Stimulated activated CD4-positive, alpha-beta T cell treated with anti-CD3 and anti-CD28 coated beads, Interleukin-15, amount 100 ng/mL, for 1 hour (primary cell): Measurements from ENCODE around the gene OTUD7B.

ENCODE experiments used
- DNase-seq, 2 donors: peaks; one replicate each; pipeline ENCODE4 v3.0.0-alpha.2; 2020; ENCODE audit warnings: low read depth in 1 of 2, low spot score in 1 of 2

OTUD7B gene

DNA sequence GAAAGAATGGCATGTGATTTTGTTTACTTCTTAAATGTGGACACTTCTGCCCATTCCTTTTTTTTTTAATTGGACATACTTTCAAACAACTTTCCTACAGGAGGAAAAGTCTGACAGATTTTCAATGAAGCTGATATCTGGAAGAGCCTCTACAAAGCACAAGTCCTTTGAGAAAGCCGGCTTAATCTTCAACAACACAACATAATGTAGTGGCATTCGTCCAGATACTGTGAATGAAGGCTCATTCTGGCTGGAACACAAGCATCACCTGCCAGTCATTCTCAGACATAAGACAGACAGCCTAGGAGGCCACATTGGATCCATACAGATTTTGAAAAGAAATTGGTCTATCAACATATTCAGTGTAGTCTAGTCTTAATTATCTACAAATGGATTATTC lies 4.9 kb downstream of the OTUD7B start:
- no peak for DNase-seq

DNA sequence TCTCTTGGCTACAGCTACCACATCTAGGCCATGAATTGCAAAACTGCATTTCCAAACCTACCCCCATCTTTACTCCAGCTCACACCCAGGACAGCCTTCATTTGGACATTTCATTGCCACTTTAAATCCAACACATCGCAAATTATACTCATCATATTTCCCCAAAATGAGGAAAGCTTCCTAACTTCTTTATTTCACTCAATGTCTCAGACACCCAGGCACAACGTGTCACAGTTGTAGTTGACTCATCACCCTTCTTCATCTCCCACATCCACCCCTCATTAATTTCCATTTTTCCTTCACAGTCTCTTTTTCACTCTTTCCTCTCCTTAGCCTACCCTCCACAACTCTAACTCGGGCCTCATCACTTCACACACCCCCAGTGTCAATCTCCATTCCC lies 6.7 kb downstream of the OTUD7B start:
- DNase-seq: no peak

DNA sequence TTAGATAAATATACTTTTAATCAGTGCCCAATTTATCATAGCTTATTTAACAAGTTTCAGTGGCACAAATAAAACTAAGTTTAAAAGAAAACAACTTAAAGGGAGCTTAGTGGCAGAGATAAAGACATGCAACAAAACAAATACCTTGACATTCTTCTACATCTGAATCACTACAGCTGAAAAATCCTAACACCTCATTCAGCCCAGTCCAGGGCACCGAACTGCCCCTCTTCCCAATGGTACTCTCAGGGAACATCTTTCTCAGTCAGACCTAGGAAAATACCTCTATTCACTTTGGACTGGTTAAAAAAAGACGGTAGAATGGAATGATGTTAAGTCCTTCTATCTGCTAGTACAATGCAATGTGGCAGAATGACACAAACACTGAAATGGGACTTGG lies 8.3 kb downstream of the OTUD7B start:
- no peak for DNase-seq

DNA sequence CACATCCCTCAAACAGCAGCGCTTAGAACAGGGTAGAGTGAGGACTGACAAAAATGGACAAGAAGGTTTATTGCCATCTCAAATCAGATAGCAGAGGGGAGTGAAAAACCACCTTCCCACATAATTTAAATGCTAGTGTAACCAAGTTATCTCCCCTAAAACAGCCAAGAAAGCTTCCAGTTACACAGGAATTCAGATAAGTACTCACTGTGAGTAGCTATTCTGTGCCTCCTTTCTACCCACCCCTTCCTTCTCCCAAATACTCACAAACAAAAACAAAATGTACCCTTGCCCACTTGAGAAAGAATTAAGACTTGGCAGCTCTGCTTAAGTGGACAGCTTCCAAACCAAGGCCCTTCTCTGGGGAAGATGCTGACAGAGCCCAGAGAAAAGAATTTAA lies 9.1 kb downstream of the OTUD7B start:
- DNase-seq: no peak

DNA sequence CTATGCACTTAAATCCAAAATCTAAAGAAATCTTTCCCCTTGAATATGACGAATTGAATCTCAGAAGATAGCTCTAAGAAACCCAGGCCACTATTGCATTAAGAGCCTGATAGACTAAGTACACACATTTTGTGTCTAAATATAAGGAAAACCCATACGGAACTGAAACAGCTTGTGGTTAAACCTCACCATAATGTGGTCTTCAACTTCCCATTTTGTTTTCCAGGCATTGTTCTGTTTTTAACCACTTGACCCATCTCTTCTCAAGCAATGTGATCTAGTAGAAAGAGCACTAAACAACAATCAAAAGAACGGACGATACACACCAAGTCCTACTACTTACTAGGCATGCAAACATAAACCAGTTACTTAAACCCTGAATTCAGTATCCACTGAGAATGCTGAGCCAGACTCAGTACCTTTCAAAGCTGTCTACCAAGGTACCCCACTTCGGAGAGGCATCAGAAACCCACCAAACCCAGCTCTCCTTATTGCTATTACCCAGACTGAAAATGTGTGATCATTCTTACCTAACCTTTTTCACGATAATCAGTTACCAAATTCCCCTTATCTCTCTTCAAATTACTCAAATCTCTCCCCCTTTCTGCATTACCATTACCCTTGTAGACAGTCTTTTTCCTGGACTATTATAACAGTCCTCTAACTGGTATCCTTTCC lies 12.8 kb downstream of the OTUD7B start:
- DNase-seq: no peak

DNA sequence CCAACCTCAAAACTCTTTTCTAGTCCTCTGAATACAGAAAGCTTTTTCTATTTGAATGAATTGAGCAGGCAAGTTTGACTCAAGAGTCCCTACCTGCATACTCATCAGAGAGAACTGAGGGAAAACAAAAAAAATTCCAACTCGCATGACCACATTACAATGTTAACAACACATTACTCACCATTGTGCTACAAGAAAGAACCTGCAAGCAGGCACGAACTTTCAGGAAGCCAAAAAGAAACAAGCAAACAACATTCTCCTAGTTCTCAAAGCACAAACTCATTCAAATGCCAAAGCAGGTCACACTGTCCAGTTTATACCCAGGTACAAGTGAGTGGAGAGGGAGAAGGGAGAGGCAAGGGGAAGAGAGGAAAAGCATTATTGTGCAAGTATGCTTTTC lies 14.6 kb downstream of the OTUD7B start:
- no peak for DNase-seq

DNA sequence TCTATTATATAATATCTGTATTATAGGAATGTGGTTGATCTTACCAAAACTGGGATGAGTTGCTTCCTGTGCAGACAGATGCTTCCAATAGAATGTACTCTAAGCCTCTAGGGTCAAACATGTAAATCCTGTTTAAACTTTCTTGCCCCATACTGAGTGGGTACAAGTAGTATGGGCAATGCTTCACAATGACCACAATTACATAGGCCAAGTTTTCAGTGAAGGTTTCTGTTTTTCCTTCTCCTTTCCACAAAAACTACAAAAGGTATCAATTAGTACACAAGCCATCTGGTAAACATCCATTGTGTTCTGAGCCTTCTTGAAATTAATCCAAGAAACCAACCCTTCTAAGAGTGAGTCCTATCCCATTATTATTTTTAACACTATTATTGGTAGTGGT lies 16.8 kb downstream of the OTUD7B start:
- DNase-seq: no peak

DNA sequence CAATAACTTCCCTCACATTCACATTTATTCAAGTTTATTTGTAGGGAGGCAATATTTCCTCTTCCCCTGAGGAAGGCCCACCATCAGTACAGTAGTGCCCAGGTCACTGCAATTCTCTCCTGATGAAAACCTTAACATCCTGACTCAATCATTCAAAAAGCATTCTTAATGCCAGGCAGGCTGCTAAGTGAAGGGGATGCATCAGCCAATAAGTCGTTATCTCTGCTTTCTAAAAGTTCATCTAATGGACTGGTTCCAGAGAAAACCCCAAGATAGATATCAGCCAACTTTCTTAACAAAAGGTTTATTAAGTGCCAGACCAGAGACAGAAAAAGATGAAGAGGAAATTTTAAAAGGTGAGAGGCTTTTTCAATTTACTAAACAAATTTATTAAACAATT lies 17.3 kb downstream of the OTUD7B start:
- DNase-seq: no peak

DNA sequence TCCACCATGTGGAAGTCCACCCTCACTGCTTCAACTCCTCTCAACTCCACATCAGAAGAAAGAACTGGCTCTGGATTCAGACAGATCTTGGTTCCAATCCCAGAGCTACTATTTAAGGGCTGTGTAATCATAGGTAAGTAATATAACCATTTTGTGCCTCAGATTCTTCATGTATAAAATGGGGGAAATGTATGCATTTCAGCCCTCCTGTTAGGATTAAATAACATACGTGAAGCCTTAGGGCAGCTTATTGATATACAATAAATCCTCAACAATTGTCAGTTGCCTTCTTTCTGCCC lies 23.3 kb downstream of the OTUD7B start:
- no peak for DNase-seq

DNA sequence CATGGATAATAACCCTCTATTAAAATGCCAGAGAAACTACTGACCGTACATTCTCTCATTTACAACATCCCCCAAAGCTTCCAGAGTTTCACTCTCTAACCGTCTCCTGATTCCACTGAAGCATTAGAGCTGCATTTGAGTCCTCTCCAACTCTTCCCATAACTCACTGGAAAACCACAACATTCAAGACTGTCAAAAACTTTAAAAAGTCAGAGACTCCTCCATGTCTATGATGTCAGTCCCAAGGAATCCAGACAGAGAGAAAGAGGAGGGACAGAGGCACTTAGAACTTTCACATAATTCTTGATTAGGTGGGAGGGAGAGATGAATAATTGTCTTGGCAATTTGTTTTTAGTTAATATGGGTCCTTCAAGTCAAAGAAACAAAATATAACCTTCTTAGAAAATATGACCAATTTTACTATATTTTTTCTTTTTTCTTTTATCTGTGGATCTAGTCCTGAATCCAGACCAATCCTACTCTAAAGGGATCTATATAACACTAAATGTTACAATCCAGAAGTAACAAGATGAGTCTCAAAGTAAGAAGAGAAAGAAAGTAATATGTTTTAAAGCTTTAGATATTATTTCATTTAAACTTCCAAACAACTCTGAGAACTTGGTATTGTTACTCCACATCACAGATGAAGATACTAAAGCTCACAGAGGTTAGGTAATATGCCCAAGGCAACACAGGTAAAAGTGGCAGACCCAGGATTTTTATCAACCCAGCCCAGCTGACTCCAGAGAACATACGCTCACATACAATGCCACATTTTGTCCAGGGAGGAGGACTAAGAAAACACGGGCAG lies 23.8 kb downstream of the OTUD7B start:
- no peak for DNase-seq

DNA sequence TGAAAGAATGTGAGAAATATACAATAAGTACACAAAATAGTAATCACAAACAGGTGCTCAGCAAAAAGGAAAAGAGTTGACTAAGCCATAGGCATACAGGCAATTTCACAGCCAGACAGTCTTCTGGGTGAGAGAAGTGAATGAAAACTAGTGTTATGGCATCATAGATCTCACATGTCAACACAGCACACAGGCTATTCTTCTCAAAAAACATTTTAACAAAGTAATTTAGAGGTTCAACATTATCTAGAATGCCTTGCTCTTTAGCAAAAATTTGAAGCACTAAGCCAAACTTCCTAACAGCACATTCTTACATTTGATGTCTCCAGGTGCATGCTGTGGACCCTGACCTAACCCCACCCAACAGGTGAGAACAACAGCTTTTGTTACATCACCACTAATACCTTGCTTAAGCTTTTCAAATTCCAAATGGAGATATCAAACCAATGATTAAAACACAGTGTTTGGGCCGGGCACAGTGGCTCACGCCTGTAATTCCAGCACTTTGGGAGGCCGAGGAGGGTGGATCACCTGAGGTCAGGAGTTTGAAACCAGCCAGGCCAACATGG lies 30.5 kb downstream of the OTUD7B start:
- DNase-seq: no peak

DNA sequence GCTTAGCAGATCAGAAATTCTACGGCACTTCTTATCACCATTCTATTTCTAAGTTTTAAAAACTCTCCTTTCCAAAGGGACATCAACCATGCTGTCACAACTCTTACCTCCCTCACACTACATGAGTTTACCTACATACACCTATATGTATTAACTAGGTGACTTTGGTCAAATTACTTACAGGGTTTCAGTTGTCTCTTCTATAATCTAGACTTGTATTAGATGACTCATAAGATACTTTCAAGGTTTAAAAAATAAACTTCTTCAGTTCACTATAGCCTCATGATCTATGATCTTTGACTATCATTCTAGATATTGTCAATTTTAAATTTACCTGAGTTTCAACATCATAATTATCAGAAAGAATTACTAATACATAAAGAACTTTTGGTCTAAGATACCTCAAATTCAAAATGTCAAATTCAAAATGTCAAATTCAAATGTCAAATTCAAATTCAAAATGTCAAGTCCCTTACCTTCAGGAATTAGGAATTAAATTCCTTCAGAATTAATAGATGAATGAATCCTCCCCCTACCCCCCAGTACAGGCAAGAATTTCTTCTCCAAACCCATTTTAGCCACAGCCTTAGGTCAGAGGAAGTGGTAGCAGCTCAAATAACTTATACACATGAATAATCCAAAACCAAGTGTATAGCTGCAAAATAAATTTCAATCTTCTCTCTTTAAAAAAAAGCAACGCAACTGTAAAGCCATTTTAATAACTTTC lies 31.1 kb downstream of the OTUD7B start:
- no peak for DNase-seq

DNA sequence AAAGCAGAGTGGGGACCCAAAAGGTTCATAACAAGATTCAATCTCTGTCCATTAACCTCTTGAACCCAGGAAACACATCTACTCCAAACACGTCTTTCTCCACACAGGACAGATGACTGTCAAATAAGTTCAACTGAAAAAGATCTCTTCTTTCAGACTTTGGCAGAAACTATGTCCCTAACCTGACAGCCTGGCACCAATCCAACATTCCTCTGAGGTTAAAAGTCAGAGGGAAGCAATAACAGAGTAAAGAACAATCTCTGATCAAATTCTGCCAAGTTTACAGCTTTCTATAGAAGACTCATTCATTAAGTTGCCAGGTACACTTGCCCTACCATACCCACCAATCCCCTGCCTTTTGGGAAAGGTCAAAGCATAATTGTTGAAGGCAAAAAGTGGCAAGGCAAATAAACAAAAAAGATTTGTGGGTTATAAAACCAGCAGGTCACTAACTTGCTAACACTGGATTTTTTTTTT lies 31.9 kb downstream of the OTUD7B start:
- no peak for DNase-seq

DNA sequence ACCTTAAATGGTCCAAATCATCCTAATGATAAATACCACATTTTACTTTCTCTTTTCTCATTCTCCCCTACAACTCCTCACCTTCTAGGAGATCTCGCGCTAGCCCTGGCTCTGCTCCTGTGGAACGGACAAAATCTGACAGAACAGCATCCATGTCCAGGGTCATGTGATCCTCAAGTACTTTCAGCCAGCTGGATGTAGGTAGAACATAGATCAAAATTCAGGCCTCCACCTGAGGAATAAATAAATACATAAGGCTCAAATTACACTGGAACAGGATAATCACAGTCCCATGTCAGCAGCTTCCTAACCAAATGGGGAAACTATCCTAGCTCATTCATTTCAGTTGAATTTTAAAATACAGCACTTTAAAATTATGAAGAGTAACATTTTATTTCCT lies 33.2 kb downstream of the OTUD7B start:
- DNase-seq: no peak

DNA sequence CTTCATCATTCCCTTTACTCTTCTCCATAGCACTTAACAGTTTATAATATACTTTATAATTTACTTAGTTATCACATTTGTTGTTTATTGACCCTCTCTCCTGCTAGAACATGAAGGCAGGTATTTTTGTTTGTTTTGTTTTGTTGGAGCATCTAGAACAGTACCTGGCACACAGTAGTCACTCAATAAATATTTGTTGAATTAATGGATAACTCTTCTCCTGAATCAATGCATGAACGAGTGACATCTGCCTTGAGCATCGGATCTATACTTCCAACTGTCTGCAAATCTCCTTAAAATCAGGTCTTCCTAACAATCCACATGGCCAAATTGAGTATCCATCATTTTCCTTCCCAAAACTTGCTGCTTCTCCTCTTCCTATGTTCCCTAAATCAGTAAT lies 38.0 kb downstream of the OTUD7B start:
- no peak for DNase-seq

DNA sequence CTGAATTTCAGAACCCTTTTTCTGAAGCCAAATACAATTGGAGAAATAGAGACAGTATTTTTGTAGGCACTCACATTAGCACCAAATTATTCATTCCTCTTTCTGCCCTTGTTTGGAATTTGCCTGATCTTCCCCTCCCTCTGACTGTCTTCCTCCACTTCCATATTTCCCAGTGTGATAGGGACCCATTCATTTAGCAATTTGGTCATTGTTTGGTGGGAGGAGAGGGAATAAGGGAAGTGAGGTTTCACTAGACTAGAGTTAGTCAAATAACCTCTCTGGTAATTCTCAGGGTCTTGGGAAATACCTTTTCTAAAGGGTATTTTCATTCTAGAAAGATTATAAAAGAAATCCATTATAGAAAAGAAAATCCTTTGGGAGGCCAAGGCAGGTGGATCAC lies 42.9 kb downstream of the OTUD7B start:
- no peak for DNase-seq

DNA sequence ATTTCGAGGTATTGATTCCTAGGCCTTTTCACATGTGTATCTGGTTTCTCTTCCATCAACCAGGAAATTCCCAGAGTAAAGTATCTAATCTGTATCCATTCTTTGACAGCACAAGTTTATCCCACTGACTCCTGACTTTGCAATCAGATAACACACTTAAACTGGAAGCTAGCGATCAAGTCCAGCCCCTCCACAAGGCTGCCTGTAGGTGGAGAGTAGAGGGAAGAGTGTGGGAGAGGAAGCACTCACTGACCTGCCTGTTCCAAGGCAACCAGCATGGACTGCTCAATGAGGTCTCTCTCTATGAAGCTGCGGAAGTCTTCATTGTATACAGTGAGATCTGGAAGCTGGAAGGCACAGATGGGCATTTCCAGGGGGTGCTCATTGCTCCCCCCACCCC lies 43.5 kb downstream of the OTUD7B start:
- no peak for DNase-seq

DNA sequence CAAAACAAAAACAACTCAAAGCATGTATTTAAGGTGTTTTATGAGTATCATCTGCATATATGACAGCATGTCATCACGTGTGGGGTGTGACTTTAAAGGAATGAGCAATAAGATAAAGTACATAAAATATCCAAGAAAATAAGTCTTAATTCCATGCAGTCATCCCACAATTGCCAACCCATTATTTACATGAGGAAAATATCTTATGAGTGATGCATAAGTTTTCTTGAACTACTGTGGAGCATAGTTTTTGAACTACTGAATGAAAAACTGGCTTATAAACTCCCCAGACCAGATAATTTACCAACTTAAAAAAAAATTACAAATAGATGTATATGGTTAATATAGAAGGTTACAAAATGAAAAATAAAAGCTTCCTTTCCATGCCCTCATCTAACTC lies 44.1 kb downstream of the OTUD7B start:
- DNase-seq: no peak

DNA sequence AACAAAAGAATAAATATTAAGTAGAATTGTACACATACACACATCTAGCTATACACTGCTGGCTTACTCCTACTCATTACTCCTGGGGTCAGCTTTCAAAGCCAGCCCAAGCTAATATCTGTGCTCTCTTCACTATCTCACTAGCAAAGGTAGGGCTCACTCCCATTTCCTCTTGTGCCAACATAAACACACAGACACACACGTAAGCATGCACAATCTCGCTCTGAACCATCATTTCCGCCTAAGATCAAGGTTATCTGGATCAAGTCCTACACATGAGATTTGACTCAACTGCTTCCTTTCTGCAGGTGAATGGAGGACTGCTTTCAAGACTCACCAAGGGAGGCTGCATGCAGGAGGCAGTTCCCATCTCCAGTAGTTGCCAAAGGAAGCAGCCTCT lies 45.1 kb downstream of the OTUD7B start:
- no peak for DNase-seq

DNA sequence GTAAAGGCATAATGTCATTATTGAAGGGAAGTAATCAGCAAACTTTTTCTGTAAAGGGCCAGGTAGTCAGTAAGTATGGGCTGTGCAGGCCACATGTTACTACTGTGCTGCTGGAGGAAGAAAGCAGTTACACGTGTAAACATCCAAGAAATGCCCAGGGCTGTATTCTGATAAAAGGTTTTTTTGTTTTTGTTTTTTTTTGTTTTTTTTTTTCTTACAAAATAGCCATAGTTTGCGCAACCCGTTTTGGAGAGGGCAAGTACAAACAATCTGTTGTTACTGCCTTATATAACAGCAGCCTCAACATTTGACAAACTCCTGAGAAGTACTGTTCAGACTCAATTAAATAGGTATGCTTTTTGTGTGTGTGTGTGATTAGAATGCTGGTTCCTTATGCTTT lies 47.2 kb downstream of the OTUD7B start:
- no peak for DNase-seq

DNA sequence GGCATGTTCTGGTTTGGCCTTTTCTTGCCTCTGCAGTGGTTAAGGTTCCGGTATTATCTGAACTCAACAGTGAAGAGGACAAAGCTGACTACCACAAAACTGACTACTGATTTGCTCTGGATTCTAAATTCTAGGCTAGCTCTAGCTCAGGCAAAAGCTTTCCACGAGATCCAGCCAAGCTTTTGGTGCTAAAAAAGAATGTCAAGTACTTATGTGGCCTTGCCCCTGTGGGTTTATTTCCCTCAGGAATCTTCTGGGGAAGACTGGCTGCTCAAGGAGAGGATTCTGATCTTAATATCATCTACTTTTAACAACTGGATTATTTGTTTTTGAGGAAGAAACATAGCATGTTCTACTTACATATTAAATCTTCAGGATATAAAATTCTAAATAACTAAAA lies 47.8 kb downstream of the OTUD7B start:
- DNase-seq: no peak

DNA sequence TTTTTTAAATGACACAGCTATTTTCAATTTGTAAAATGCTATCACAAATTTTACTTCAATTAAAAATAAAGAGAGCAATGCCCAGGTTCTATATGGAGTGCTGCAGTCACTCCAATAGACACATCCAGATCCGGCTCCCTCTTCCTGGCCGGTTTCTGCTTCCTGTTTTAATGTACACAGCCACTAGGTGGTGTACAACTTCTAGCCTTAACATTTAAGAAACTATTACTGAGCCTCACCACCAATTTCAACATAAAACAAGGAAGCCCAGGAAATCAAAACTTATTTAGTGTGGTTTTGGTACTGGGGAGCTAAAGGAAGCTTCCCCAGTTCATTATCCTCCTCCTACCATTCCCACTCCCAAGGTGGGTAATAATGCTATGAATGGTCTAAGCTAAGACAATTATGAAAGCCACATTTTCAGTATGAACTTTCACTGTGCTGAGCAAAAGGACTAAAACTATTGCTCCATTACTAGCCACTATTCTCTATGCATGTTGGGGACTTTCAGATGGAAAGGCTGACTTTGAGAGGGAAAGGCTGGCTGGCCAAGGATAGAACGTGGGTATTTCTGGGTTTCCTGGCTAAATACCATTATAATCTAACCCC lies 48.4 kb downstream of the OTUD7B start:
- peak in 1 of 2 donors; percentile 3 for DNase-seq
